Measurements from ENCODE around the gene ATM.

The ATM gene

DNA sequence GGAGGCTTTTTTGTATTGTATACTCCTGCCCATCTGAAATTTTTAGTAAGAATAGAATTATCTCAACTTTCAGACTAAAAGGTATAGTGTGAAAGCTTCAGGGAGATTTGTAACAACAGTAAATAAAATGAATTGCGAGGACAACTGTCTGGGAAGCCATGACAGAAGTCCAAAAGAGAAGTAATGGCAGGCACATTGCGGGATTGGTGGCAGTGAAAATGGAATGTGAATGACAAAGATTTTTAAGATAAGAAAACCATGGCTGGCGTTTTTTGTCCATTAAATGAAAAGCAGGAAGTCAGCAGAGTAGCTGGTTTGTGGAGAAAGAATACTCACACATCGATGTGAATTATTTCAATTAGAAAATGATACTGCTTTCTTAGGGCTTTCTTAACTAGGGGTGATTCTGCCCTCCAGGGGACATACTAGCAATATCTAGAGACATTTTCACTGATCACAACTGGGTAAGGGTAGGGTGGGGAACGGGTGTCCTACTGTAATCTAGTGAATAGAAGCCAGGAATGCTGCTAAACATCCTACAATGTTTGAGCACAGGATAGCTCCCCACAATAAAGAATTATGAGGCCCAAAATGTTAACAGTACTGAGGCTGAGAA is 2.0 kb upstream of the ATM start:
- no peak for DNase-seq (ENCODE audit: low spot score)
- in situ Hi-C loops (cut with MboI; ENCODE audit: low pct_unique_long_range_greater_than_20kb, low sequenced_read_pairs, unreplicated experiment) = no loop called here
- TF ChIP-seq, protein P1, sequence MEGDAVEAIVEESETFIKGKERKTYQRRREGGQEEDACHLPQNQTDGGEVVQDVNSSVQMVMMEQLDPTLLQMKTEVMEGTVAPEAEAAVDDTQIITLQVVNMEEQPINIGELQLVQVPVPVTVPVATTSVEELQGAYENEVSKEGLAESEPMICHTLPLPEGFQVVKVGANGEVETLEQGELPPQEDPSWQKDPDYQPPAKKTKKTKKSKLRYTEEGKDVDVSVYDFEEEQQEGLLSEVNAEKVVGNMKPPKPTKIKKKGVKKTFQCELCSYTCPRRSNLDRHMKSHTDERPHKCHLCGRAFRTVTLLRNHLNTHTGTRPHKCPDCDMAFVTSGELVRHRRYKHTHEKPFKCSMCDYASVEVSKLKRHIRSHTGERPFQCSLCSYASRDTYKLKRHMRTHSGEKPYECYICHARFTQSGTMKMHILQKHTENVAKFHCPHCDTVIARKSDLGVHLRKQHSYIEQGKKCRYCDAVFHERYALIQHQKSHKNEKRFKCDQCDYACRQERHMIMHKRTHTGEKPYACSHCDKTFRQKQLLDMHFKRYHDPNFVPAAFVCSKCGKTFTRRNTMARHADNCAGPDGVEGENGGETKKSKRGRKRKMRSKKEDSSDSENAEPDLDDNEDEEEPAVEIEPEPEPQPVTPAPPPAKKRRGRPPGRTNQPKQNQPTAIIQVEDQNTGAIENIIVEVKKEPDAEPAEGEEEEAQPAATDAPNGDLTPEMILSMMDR (IDR thresholded peaks at IDR 0.05; ENCODE audit: extremely low read depth, insufficient read depth, missing control alignments) = peak; percentile 36

DNA sequence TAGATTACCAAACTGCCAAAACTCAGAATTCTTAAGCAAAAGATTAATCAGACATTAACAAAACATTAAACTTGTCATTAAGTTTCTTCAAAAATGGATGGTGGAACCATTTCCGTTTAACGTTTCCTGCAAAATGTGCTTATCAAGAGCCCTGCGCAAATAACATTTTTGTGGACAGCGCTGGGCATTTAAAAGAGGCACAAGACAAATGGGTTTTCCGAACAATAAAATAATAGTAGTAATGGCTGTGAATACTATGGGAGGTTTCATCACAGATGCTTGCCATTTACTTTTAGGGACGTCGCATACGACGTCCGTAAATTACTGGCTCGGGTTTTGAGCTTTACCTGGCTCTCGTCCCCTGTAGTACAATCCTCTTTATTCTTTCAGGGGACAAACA is 1.5 kb upstream of the ATM start:
- in situ Hi-C loops (cut with MboI; ENCODE audit: low pct_unique_long_range_greater_than_20kb, low sequenced_read_pairs, unreplicated experiment) = no loop called here
- DNase-seq (ENCODE audit: low spot score) = no peak
- TF ChIP-seq, protein P1 (IDR thresholded peaks at IDR 0.05; ENCODE audit: extremely low read depth, insufficient read depth, missing control alignments) = no peak

DNA sequence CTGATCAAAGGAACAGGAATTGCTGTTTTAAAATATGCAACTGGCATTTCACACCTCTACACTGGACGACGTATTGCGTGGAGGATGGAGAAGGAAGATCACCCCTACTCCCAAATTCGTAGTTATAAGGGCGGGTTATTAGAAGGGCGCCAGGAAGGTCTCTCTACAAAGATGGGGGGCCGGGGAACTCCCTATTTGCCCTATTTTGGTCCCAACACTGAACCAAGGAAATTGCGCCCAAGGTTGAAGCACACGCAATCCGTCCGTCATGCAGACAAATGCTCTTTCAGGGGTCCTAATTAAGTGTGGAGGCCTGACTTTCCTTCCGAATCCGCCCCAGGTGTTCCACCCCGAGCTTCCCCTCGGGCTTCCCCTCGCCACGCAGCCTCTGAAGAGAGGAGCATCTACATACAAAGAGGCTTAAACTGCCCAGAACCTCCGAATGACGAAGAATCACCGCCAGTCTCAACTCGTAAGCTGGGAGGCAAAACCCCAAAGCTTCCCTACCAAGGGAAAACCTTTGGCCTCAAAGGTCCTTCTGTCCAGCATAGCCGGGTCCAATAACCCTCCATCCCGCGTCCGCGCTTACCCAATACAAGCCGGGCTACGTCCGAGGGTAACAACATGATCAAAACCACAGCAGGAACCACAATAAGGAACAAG is 825 bp upstream of the ATM start:
- DNase-seq (ENCODE audit: low spot score) = no peak
- TF ChIP-seq, protein P1 (IDR thresholded peaks at IDR 0.05; ENCODE audit: extremely low read depth, insufficient read depth, missing control alignments) = no peak
- in situ Hi-C loops (cut with MboI; ENCODE audit: low pct_unique_long_range_greater_than_20kb, low sequenced_read_pairs, unreplicated experiment) = no loop called here

DNA sequence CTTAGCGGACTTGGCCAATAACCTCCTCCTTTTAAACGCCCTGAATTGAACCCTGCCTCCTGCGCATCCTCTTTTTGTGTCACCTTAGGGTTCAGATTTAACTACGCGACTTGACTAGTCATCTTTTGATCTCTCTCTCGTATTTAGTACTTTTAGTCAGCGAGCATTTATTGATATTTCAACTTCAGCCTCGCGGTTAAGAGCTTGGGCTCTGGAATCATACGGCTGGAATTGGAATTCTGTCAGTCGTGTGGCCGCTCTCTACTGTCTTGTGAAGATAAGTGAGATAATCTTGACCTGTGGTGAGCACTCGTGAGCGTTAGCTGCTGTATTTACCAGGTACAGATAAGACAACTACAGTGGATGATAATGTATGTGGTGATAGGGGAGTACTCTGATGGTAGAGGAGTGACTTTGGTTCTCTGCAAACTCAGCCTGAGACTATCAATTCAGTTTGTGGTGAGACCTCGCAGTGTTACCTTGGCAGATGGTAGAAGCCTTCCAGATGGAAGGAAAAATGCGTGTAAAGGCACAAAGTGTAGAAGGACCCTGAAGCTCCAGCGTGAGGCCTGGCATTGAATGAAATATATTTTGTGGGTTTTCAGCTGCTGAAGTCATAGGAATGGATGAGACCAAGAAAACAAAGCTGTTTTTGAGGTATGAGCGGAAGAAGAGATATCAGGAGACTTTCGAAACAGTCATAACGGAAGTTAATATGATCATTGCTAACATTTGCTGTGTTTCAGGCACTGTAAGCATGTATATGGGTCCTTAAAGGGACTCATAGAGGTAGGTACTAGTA is 682 bp downstream of the ATM start:
- TF ChIP-seq, protein P1 (IDR thresholded peaks at IDR 0.05; ENCODE audit: extremely low read depth, insufficient read depth, missing control alignments) = no peak
- DNase-seq (ENCODE audit: low spot score) = no peak

DNA sequence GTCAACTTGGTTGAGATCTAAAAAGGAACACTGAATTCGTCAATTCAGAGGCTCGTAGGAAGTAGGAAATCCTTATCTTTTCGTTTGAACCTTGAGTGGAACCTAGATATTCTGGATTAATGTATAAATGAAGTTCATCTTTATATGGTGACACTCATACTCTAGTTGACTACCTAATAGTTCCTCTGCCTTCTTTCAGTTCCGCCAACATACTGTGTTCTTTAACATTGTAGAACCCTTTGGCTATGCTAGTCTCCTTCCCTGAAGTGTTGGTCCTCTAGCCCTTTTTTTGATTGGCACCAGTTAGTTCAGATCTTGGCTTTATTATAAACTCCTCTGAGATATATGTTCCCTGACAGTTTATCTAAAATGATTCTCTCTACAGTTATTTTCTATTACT is 1.5 kb downstream of the ATM start:
- DNase-seq (ENCODE audit: low spot score) = no peak
- TF ChIP-seq, protein P1 (IDR thresholded peaks at IDR 0.05; ENCODE audit: extremely low read depth, insufficient read depth, missing control alignments) = no peak
- in situ Hi-C loops (cut with MboI; ENCODE audit: low pct_unique_long_range_greater_than_20kb, low sequenced_read_pairs, unreplicated experiment) = no loop called here

More for the DNA sequence above, 682 bp downstream of the ATM start:
- in situ Hi-C loops (cut with MboI; ENCODE audit: low pct_unique_long_range_greater_than_20kb, low sequenced_read_pairs, unreplicated experiment) = no loop called here

DNA sequence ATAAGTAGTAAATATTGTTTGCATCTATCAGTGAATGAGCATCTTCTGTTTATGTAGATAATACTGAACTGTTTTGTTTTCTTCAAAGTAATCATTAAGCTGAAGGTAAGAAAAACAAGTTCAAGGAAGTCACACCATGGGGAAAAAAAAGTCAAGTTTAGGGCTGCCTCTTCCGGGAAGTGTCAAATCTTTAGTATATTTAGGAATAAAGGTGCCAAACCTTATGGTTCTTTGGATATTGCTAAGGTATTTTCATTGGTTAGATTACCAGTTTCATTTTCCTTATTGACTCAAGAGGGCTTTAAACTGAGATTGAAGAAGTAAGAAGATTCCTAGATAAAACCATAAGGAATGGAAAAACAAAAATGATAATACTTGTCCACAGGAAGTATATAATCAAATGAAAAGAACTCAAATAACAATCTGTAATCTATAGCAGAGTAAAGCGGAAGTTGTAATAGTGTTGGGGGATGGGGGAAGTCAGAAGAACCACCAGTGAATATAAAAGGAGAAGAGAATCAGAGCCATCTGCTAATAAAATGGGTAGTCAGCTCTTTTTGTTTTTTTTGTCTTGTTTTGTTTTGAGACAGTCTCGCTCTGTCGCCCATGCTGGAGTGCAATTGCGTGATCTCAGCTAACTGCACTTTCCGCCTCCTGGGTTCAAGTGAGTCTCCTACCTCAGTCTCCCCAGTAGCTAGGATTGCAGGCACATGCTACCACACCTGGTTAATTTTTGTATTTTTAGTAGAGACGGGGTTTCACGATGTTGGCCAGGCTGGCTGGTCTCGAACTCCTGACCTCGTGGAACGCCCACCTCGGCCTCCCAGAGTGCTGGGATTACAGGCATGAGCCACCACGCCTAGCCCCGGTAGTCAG is 2.3 kb downstream of the ATM start:
- in situ Hi-C loops (cut with MboI; ENCODE audit: low pct_unique_long_range_greater_than_20kb, low sequenced_read_pairs, unreplicated experiment) = no loop called here
- DNase-seq (ENCODE audit: low spot score) = peak; percentile 36
- TF ChIP-seq, protein P1 (IDR thresholded peaks at IDR 0.05; ENCODE audit: extremely low read depth, insufficient read depth, missing control alignments) = no peak
